Activated effector memory CD4-positive, alpha-beta T cell treated with anti-CD3 and anti-CD28 coated beads, Interleukin-2, amount 50 U/mL, for 16 hours (primary cell): ENCODE data around the gene GNAQ.

Source experiments
- DNase-seq: peaks from one replicate; pipeline ENCODE4 v3.0.0-alpha.2; 2020

GNAQ gene

DNA sequence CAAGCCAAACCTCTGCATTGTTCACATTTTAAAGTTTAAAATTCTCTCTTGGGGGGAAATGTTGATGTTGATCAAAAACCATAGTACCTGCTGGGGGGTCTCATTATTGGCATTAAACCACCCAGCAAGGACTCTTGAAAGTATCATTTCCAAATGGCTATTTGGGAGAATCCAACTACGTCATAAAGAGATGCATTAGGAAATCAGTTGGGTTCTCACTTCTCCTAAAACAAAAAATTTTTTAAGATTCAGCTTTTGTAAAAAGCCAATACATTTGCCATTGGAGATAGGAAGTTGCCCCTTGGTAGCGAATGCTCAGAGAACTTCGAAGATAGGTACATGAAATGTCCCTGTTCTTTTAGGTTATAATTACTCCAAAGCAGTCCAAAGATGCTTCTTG, 96.4 kb downstream of the GNAQ start:
- DNase-seq: no peak

DNA sequence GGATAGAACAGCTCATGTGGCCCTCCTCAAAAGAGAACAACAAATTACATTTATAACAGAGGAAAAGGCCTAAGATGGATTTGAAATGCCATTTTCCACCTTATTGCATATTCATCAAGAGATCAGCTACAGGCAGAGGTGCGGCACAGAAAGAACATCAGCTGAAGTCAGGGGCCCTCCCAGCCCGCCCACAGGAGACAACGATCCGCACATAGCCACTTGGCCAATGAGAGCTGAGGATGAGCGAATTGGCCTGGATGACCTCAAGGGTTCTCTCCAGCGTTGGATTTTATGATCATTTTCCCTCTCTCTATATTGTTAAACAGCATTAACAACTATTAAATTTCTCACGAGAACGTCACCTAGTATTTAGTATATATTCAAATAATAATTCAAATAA, 97.6 kb downstream of the GNAQ start:
- DNase-seq: no peak

DNA sequence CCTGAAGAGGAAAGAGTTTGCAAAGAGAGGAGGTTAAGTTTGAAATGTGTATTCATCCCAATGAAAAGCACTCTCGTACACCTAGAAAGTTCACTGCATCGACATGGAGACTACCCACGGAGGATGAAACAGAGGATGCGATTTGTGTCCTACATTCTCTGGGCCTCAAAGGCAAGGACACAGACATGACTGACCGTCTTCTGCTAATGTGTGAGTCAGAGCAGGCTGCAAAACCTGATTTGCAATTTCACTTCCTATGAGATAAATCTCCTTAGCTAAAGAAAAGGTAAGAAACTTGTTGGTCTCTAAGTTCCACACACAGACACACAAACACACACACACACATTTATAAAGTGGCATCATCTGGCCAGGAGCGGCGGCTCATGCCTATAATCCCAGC, 98.6 kb downstream of the GNAQ start:
- DNase-seq: no peak

- no peak for DNase-seq
Measured at GRCh38 chr9:77929942-77930341, 101.7 kb downstream of the GNAQ start.

- DNase-seq: no peak
Measured at GRCh38 chr9:77927265-77927664, 104.3 kb downstream of the GNAQ start.

DNA sequence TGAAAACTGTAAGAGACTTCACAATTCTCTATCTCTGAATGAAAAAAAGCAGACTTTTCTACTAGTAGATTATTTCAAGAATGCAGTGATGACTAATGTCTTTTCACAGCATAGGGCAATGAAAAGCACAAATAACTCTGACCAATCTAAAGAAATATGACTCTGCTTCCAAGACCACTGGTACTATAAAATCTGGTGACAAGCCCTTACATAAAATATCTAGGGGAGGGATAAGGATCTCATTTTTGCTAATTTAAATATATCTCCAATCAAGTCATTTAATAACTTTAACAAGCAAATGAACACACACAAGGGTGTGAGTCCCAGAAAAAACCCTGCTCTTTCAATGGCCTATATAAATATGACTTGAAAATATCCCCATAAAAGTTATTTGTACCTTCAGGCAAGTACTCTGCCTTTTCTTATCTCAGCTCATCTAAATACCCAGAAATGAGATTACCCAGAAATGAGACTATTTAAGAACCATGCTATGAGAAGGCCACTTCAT, 105.2 kb downstream of the GNAQ start:
- no peak for DNase-seq

- DNase-seq: no peak
Measured at GRCh38 chr9:77922591-77922990, 109.0 kb downstream of the GNAQ start.

DNA sequence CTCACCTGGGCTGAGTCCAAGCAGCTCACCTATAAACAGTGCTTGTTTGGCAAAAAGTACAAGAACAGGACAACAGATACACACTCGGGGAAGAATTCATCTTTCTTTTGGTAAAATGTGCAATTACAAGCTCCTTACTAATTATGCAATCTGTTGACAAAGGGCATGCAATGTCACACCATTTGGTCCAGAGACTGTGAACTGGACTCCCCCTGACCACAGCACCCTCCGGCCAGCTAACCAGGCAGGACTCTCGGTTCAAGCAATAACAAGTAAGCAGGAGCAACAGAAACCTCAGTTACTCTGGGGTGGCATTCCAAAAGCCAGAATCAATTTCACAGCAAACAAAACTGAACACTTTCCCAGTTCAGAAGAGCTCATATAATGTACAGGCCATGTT, 113.8 kb downstream of the GNAQ start:
- no peak for DNase-seq

DNA sequence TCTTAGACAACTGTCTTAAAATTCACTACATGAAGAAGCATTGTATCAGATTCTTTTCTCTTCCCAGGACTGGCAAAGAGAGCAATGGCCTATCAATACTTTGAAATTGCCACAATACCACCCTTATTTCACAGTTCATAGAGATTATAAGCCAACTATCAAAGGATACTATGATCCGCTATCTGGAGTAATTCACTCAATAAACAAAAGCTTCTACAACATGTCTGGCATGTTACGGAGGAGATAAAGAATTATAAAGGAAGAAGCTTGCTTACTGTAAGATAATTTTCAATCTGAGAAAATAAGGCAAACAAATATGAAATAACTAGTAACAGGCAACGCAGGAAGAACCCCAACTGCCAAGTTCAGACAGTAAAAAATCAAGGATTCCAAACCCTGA, 114.8 kb downstream of the GNAQ start:
- no peak for DNase-seq

DNA sequence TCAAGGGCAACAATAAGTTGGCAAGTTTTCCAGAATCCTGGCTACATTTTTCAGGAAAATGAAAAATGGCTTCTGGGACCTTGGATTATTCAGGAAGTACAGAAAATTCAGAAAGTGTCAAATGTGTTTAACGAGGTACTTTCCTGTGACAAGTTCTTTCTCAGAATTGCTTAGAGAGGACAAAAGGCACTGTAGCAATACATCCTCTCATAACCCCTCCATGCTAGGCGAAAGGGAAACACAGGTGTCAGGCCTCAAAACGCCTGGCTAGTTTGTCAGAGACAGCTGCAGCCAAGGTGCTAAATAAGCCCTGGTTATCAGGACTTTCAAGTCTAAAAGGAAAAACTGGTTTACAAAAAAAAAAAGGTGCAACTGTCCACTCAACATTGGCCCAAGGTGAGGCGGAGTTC, 115.2 kb downstream of the GNAQ start:
- no peak for DNase-seq

DNA sequence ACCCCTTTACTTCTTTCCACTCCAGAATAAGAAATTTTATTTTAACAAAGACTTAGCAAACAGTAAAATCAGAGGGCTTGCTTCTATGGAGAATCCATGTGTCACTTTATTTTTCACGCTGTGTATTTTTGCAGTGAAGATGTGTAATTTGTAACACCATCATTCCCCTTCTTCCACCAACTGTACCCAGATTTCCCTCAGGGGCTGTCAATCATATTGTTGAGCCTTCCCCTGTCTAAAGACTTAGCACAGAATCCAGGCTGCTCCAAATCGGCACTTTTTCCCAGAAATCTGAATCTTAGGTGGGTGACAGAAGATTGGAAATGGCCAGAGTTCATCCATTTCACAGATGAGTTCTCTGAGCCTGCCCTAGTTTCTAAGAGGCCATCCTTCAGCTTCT, 115.9 kb downstream of the GNAQ start:
- no peak for DNase-seq

GRCh38 chr9:77912895-77913693, 118.5 kb downstream of the GNAQ start:
- no peak for DNase-seq

GRCh38 chr9:77911928-77912327, 119.7 kb downstream of the GNAQ start:
- DNase-seq: no peak

DNA sequence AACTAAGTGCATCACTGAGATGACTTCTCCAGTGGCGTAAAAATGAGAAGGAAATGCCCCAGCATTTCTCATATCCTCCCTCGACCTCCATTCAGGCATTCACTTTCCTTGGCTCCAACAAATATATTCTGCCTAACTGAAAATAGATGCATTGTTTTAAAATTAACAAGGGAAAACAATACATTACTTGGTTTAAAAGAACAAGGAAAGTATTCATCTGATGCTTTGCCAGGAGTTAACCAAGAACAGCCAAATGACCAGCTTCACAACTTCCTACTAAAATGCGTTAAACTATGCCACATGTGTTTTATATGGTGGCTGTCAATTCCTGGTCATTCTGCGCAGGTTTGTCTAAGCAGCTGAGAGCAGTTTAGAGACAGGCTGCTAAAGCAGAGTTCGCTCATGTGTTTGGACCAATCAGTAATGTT, 121.4 kb downstream of the GNAQ start:
- DNase-seq: no peak

GRCh38 chr9:77909306-77909705, 122.3 kb downstream of the GNAQ start:
- no peak for DNase-seq

DNA sequence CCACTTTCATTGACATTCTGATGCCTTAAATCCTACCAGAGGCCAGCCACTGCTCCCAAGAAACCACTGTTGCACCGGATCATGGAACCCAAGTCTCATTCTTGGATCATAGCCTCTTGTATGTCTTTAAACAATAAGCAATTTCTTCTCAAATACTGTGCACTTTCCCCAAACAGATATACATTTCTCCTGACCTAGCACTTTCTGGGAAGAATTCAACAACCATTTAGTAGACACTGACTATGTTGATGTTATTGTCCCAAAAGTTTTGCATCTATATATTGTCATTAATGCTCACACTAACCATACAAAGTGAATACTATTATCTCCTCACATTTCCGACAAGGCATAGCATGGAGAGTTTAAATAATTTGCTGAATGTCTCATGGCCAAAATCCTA, 123.3 kb downstream of the GNAQ start:
- no peak for DNase-seq

GRCh38 chr9:77907585-77907984, 124.0 kb downstream of the GNAQ start:
- no peak for DNase-seq

GRCh38 chr9:77906991-77907390, 124.6 kb downstream of the GNAQ start:
- no peak for DNase-seq

DNA sequence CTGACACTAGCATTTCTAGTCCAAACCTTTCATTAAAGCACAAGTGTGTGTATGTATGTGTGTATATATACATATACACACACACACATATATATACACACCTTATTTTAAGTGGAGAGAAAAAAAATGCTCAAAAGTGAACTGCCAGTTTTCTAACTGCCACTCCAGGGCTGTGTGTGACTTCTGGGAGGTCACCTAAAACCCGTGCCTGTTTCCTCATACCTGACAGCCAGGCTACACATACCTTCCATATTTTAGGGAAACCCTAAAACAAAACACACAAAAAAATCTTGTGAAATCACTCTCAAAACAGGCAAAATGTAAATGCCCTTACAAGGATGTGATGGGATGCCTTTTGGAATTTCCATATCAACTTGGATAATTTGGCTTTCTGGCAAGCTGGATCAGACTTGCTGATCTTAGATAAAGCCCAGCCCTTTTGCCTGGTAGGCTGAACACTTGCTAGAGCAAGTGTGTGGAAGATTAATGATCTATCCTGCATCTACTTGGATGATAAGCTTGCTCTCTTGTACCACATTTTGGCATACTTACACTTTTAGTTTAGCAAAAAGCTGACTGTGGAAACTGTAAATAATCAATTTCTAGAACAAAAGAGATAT, 127.8 kb downstream of the GNAQ start:
- no peak for DNase-seq

DNA sequence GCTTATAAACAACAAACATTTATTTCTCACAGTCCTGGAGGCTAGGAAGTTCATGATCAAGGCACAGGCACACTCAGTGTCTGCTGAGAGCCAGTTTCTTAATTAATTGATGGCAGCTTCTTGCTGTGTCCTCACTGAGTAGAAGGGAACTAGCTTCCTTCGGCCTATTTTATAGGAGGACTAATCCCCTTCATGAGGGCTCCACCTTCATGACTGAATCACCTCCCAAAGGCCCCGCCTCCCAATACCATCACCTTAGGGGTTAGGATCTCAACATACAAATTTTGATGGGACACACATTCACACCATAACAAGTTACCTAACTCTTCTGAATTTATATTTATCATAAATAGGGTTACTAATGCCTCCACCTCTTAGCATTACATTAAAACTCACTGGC, 129.8 kb downstream of the GNAQ start:
- DNase-seq: no peak

DNA sequence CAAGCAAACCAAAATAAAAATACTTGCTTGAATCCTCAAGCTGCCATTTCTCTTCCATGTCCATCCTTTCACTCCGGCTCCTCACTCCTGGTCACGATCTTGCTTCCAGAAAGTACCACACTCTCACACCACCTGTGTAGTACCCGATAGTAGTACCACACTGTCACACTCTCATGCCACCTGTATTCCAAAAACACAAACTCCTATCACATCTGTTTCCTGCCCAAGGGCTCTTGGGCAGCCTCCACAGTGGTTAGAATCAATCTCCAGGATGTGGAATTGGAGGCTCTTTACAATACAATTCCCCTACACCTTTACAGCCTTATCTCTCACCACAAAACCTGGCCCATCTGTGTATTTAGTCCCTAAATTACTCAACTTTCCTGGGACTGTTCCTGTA, 130.6 kb downstream of the GNAQ start:
- DNase-seq: no peak

GRCh38 chr9:77899679-77900354, 131.8 kb downstream of the GNAQ start:
- no peak for DNase-seq

- no peak for DNase-seq
Measured at GRCh38 chr9:77898864-77899263, 132.7 kb downstream of the GNAQ start.
